Retinal pigment epithelial cell (primary cell): ENCODE results near the gene FRMD4B.
"Not testable (repeated sequence)": the region's sequence is repeated elsewhere in the genome, so short reads cannot be mapped to it uniquely, and the experiment has no call there.

Source experiments
- DNase-seq: peaks from one replicate; pipeline ENCODE4 v3.0.0-alpha.2; 2010; ENCODE audit warnings: low read depth
- H3K4me3 ChIP-seq: 2 replicates; pipeline ENCODE4 v1.5.1; 2011; ENCODE audit warnings: mild to moderate bottlenecking, low read length, control low read depth, moderate library complexity
- TF ChIP-seq, protein P1 (sequence below): conservative IDR thresholded peaks from 2 replicates; pipeline ENCODE4 v1.5.1; 2011; ENCODE audit warnings: low read depth, low read length, control low read depth, inconsistent platforms

The FRMD4B gene

DNA sequence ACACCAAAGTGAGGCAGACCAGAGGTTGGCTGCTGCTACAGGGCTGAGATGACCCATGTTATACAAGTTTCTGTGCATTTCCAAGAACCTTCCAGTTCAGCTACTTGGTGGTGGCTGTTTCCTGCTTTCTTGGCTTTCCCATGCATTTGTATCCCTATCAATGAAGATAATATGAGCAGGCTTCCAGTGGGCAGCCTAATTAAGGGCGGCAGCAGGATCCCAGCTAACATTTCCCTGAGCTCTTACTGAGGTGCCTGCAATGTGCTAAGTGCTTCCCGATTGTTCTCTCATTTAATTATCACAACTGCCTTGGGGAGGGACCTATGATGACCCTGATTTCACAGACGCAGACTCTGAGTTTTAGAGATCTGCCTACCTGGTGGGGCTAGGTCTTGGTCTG, 95.5 kb downstream of the FRMD4B start:
- TF ChIP-seq, protein P1, sequence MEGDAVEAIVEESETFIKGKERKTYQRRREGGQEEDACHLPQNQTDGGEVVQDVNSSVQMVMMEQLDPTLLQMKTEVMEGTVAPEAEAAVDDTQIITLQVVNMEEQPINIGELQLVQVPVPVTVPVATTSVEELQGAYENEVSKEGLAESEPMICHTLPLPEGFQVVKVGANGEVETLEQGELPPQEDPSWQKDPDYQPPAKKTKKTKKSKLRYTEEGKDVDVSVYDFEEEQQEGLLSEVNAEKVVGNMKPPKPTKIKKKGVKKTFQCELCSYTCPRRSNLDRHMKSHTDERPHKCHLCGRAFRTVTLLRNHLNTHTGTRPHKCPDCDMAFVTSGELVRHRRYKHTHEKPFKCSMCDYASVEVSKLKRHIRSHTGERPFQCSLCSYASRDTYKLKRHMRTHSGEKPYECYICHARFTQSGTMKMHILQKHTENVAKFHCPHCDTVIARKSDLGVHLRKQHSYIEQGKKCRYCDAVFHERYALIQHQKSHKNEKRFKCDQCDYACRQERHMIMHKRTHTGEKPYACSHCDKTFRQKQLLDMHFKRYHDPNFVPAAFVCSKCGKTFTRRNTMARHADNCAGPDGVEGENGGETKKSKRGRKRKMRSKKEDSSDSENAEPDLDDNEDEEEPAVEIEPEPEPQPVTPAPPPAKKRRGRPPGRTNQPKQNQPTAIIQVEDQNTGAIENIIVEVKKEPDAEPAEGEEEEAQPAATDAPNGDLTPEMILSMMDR, result no peak
- DNase-seq, result no peak
- no peak overlapping the region for H3K4me3 ChIP-seq

- DNase-seq, result no peak
- TF ChIP-seq, protein P1, result no peak
- no peak overlapping the region for H3K4me3 ChIP-seq
These were observed 95.9 kb downstream of the FRMD4B start for GRCh38 chr3:69290006-69290405.

GRCh38 chr3:69288161-69288895, 97.6 kb downstream of the FRMD4B start:
- H3K4me3 ChIP-seq, result no peak overlapping the region
- DNase-seq, result no peak
- TF ChIP-seq, protein P1, result no peak

GRCh38 chr3:69283913-69284611, 101.8 kb downstream of the FRMD4B start:
- no peak for DNase-seq
- H3K4me3 ChIP-seq, result no peak overlapping the region
- TF ChIP-seq, protein P1, result no peak

DNA sequence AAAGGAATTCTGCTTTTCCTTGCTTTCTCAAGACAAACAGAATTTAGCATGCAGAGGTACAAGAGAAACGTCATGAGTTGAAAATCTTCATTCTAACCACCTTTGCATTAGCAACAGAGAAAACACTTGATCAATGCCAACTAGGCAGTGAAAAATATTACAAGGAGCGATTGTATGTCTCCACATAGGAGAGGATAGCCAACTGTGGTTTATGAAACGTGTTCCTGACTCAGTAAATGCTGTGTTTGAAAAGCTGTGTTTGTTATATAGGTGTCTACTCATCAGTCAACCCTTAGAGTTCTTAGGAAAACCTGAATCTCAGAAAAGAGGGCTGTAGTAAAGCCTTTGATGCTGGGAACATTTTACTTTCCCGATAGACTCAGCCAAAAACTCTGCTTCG, 102.4 kb downstream of the FRMD4B start:
- no peak overlapping the region for H3K4me3 ChIP-seq

GRCh38 chr3:69282181-69282580, 103.7 kb downstream of the FRMD4B start:
- H3K4me3 ChIP-seq, result no peak overlapping the region
- TF ChIP-seq, protein P1, result no peak
- no peak for DNase-seq

More for the DNA sequence above, 102.4 kb downstream of the FRMD4B start:
- DNase-seq, result no peak
- TF ChIP-seq, protein P1, result no peak

GRCh38 chr3:69277403-69277802, 108.5 kb downstream of the FRMD4B start:
- not testable (repeated sequence) for H3K4me3 ChIP-seq, DNase-seq
